NCI-H2196 treated with DMSO at 0.1 percent for 48 hours (cell line): ENCODE results near the gene USF3.

Experiments
- DNase-seq: peaks from one replicate; lab custom pipeline; 2025; ENCODE audit not compliant: unreplicated experiment; lab: John Stamatoyannopoulos, UW

The USF3 gene

GRCh38 chr3:113620091-113620490 lies 76.4 kb downstream of the USF3 start:
- no peak for DNase-seq

- DNase-seq: no peak
Observed at GRCh38 chr3:113617726-113618125, 78.7 kb downstream of the USF3 start.

- no peak for DNase-seq
Observed at GRCh38 chr3:113615976-113616375, 80.5 kb downstream of the USF3 start.

- no peak for DNase-seq
Observed at GRCh38 chr3:113614402-113614801, 82.0 kb downstream of the USF3 start.

- DNase-seq: no peak
Observed at GRCh38 chr3:113607219-113607596, 89.2 kb downstream of the USF3 start.

- DNase-seq: no peak
Observed at GRCh38 chr3:113606539-113607218, 89.8 kb downstream of the USF3 start.

GRCh38 chr3:113602836-113603235 lies 93.6 kb downstream of the USF3 start:
- no peak for DNase-seq

GRCh38 chr3:113602256-113602655 lies 94.2 kb downstream of the USF3 start:
- no peak for DNase-seq

- DNase-seq: no peak
Observed at GRCh38 chr3:113601240-113601639, 95.2 kb downstream of the USF3 start.

GRCh38 chr3:113600418-113601182 lies 95.8 kb downstream of the USF3 start:
- DNase-seq: no peak
